HG03565 (cell line): ENCODE measurements around the gene SCART1.

Source experiments
- ATAC-seq: cut with Tn5 transposase; IDR thresholded peaks from one replicate; pipeline ENCODE4 v1.9.1; 2021; ENCODE audit warnings: mild to moderate bottlenecking, moderate library complexity; ENCODE audit not compliant: unreplicated experiment

Gene SCART1

GRCh38 chr10:133454204-133454893, 604 bp downstream of the SCART1 start:
- ATAC-seq: no peak

- no peak for ATAC-seq
Measured at GRCh38 chr10:133455196-133455595, 1.5 kb downstream of the SCART1 start.

GRCh38 chr10:133455611-133456031, 1.9 kb downstream of the SCART1 start:
- no peak for ATAC-seq

GRCh38 chr10:133456041-133456951, 2.6 kb downstream of the SCART1 start:
- no peak for ATAC-seq

GRCh38 chr10:133457100-133457841, 3.5 kb downstream of the SCART1 start:
- no peak for ATAC-seq

GRCh38 chr10:133458021-133458709, 4.4 kb downstream of the SCART1 start:
- ATAC-seq: no peak

- no peak for ATAC-seq
Measured at GRCh38 chr10:133458710-133459453, 5.1 kb downstream of the SCART1 start.

GRCh38 chr10:133459454-133460207, 5.9 kb downstream of the SCART1 start:
- no peak for ATAC-seq

- no peak for ATAC-seq
Measured at GRCh38 chr10:133460208-133460769, 6.5 kb downstream of the SCART1 start.

- no peak for ATAC-seq
Measured at GRCh38 chr10:133461027-133461426, 7.3 kb downstream of the SCART1 start.

- ATAC-seq: no peak
Measured at GRCh38 chr10:133461841-133462240, 8.1 kb downstream of the SCART1 start.

GRCh38 chr10:133462512-133463305, 9.0 kb downstream of the SCART1 start:
- ATAC-seq: no peak

- no peak for ATAC-seq
Measured at GRCh38 chr10:133464582-133465031, 10.9 kb downstream of the SCART1 start.

- ATAC-seq: no peak
Measured at GRCh38 chr10:133465191-133465949, 11.6 kb downstream of the SCART1 start.

GRCh38 chr10:133465950-133466474, 12.3 kb downstream of the SCART1 start:
- no peak for ATAC-seq

GRCh38 chr10:133466683-133467275, 13.0 kb downstream of the SCART1 start:
- no peak for ATAC-seq
